Progenitor cell of endocrine pancreas (in vitro differentiated cells): Measurements from ENCODE around the gene SEMA3C. TPM values are rescaled to one million over a fixed set of nuclear protein-coding genes. Genes with fewer than 3 reads are reported as not detected.

ENCODE experiments used
- DNase-seq: peaks from one replicate; pipeline ENCODE4 v3.0.0; 2021; ENCODE audit warnings: low spot score; ENCODE audit not compliant: unreplicated experiment
- H3K27ac Mint-ChIP-seq: 2 replicates; pipeline ENCODE4 v1.8.0; 2021; ENCODE audit warnings: mild to moderate bottlenecking, moderate library complexity, mixed read lengths
- H3K27me3 Mint-ChIP-seq: 2 replicates; pipeline ENCODE4 v1.8.0; 2021; ENCODE audit warnings: mixed read lengths
- H3K36me3 Mint-ChIP-seq: 2 replicates; pipeline ENCODE4 v1.8.0; 2022; ENCODE audit warnings: mixed read lengths; ENCODE audit not compliant: insufficient read depth
- H3K4me1 Mint-ChIP-seq: 2 replicates; pipeline ENCODE4 v1.8.0; 2021; ENCODE audit warnings: low read depth, mixed read lengths
- H3K4me3 Mint-ChIP-seq: 2 replicates; pipeline ENCODE4 v1.8.0; 2021; ENCODE audit warnings: low read depth, mild to moderate bottlenecking, moderate library complexity, mixed read lengths
- H3K9me3 Mint-ChIP-seq: 2 replicates; pipeline ENCODE4 v1.8.0; 2021; ENCODE audit warnings: low read depth, mixed read lengths
- total RNA-seq: library from RNA; stranded (reverse); gene quantifications from 2 replicates; pipeline ENCODE4 v1.2.1, GENCODE V29; 2021
- TF ChIP-seq, protein P1 (sequence below): fragments of 200-600 bp; sonication (generic); IDR thresholded peaks from one replicate; pipeline ENCODE4 v1.5.0; 2021; ENCODE audit warnings: antibody characterized with exemption, mild to moderate bottlenecking; ENCODE audit not compliant: unreplicated experiment

The SEMA3C gene
- total RNA-seq, 1 donor from 2014 or later, result 136 TPM

DNA sequence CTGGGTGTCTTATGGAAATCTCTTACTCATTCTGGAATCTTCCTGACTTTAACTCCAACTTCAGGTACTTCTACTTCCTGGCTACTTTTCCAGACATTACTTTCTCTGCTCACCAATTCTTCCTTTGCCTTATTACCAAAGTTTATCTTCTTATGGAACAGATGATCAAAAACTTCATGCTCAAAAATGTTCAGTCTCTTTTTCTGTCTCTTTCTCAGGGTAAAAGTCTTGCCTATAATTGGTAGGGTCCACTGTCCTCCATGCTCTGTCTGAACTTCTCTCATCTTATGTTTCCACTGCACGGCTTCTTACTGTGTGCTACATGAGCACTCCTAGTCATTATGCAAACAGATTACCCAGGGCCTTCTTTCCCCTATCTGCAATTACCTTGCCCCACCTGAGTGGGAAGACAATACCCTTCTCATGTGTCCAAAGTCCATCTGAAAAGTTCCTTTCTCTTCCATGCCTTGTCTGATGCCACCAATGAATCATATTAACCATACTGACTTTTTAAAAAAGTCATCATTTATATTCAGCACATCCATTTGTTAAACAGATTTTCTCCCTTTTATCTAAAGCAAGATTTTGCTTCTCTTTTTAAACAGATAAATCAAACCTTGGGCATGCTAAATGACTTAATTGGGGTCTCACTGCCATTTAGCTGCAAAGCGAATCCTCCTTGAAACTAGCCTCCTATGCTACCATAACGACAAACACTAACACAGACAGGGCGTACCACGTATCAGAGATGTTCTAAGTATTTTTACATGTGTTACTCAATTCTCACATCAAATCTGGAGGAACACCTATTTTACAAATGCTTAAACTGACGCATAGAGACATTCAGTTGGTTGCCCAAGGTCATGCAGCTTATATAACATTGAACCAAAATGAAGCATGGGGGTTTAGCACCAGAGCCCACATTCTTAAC lies 48.8 kb downstream of the SEMA3C start:
- peak overlapping the region; percentile 64 for H3K27ac Mint-ChIP-seq
- H3K27me3 Mint-ChIP-seq, result no peaks in the 10 kb centered on the region
- DNase-seq, result no peak
- H3K4me3 Mint-ChIP-seq, result peak overlapping the region; percentile 4
- peaks cover 22% of the 10 kb centered on the region for H3K36me3 Mint-ChIP-seq
- H3K4me1 Mint-ChIP-seq, result peaks cover 37% of the 10 kb centered on the region
- H3K9me3 Mint-ChIP-seq, result no peaks in the 10 kb centered on the region
- TF ChIP-seq, protein P1, sequence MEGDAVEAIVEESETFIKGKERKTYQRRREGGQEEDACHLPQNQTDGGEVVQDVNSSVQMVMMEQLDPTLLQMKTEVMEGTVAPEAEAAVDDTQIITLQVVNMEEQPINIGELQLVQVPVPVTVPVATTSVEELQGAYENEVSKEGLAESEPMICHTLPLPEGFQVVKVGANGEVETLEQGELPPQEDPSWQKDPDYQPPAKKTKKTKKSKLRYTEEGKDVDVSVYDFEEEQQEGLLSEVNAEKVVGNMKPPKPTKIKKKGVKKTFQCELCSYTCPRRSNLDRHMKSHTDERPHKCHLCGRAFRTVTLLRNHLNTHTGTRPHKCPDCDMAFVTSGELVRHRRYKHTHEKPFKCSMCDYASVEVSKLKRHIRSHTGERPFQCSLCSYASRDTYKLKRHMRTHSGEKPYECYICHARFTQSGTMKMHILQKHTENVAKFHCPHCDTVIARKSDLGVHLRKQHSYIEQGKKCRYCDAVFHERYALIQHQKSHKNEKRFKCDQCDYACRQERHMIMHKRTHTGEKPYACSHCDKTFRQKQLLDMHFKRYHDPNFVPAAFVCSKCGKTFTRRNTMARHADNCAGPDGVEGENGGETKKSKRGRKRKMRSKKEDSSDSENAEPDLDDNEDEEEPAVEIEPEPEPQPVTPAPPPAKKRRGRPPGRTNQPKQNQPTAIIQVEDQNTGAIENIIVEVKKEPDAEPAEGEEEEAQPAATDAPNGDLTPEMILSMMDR, result no peak

DNA sequence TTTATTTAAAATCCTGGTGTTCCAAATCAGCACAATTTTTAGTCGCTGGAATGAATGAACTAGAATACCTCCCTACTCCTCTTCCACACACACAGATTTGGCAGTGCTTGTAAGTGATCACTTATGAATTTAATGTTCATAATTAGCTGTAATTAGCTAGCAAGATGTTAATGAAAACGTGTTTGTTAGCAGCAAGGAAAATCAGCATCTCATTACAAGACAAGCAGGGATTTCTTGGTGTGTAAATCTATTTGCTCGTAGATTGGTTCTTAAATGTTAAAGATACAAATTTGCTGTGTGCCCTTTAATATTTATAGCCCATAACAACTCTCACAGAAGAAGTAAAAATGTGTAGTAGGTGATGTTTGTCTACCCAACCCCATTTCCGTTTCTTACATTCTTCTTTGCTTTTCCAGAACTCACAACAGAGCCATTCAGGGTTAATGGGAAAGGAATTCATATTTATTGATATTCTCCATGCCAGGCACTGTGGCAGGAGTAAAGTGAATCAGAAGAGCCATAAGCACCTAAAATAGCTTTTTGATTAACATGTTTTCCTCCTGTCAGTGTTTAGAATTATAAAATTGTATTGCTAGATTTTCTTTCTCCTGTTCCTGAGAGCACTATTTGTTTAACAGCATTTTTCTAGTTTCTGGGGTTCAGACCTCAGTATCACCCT lies 49.6 kb downstream of the SEMA3C start:
- Mint-ChIP-seq H3K36me3 (peaks cover 28% of the 10 kb centered on the region), H3K27ac (peak overlapping the region; percentile 64), H3K9me3 (peaks cover 5% of the 10 kb centered on the region), H3K27me3 (no peaks in the 10 kb centered on the region), H3K4me3 (no peak overlapping the region), H3K4me1 (peaks cover 37% of the 10 kb centered on the region)
- TF ChIP-seq, protein P1, result no peak
- DNase-seq, result no peak

DNA sequence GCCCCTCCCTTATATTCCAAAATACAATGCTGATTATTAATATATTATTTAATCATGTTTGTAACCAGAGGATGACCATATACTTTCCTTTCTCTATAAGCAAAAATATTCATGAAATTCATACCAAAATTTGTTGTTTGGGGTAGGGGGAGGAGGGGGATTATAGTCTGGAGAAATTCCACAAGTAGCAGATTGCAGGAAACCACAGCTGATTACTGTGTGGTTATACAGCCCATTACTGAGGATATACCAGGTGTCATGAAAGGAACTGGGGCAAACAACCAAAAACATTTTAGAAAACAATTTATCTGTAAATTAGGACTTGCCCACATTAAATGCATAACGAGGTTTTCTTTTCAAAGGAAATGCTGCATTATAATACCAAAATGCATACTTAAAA lies 50.3 kb downstream of the SEMA3C start:
- no peak overlapping the region for H3K4me3 Mint-ChIP-seq
- no peak for DNase-seq
- H3K9me3 Mint-ChIP-seq, result peaks cover 9% of the 10 kb centered on the region
- peaks cover 24% of the 10 kb centered on the region for H3K36me3 Mint-ChIP-seq
- H3K27me3 Mint-ChIP-seq, result no peaks in the 10 kb centered on the region
- no peak overlapping the region for H3K27ac Mint-ChIP-seq
- TF ChIP-seq, protein P1, result no peak
- H3K4me1 Mint-ChIP-seq, result peaks cover 32% of the 10 kb centered on the region

DNA sequence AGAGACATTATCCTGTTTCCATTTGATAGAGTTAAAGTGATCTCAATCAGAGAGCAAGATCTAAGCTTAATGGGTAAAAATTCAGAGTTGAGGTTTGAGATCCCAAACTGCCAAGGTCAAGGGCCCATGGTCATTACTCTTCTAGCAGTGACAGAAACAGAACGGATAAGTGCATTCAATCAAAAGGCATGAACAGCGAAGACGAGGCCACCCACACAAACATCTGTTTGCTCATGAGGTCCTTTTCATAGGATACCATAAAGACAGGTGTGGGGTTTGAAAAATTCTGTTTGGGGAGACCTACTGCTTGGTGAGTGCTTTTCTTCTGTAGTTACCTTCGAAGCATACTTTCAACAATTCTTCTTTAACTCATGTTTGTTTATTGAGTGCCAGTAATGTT lies 58.3 kb downstream of the SEMA3C start:
- TF ChIP-seq, protein P1, result no peak
- Mint-ChIP-seq H3K27me3 (no peaks in the 10 kb centered on the region), H3K36me3 (peaks cover 32% of the 10 kb centered on the region), H3K4me1 (peaks cover 32% of the 10 kb centered on the region), H3K27ac (peak overlapping the region; percentile 80), H3K4me3 (no peak overlapping the region), H3K9me3 (peaks cover 21% of the 10 kb centered on the region)
- DNase-seq, result no peak

DNA sequence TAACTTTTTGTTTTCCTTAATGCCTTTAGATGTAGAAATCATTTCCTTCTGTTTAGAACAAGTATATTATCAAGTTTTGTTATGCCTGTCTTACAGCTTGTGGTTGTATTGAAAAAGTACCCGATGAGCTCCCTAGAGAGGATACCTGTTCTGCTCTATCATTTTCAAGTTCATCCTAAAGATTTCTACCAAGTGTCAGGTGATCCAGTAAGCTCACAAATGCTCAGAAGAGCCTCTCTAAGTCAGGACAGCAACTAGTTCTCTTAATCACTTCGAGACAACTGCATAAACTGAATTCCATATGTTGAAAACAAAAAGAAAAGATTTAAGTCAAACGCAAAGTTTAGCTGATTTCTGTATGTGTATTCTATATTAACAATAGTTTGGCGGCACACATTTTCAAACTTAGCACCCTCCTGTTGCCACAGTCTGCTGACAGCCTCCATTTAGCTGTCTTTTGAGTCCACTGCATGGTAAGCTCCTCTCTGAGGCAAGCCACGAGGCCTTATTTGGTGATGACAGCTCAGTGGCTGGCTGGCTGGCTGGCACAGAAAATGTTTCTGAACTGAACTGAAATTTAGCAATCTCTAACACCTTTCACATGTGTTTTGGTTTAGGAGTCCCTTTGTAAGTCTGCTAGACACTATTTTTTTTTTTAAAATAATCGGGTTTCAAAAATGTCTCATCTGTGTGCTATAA lies 59.4 kb downstream of the SEMA3C start:
- Mint-ChIP-seq H3K9me3 (peaks cover 17% of the 10 kb centered on the region), H3K27ac (peak overlapping the region; percentile 33), H3K27me3 (no peaks in the 10 kb centered on the region), H3K4me1 (peaks cover 32% of the 10 kb centered on the region), H3K36me3 (peaks cover 23% of the 10 kb centered on the region), H3K4me3 (no peak overlapping the region)
- no peak for DNase-seq
- TF ChIP-seq, protein P1, result no peak
